ENCODE results near the gene GPR108. TPM values are rescaled to one million over a fixed set of nuclear protein-coding genes. Genes with fewer than 3 reads are reported as not detected.
"Not testable (repeated sequence)": the region's sequence is repeated elsewhere in the genome, so short reads cannot be mapped to it uniquely, and the experiment has no call there.

The GPR108 gene
- total RNA-seq, 1 donor from 2014 or later = 51.4 TPM

DNA sequence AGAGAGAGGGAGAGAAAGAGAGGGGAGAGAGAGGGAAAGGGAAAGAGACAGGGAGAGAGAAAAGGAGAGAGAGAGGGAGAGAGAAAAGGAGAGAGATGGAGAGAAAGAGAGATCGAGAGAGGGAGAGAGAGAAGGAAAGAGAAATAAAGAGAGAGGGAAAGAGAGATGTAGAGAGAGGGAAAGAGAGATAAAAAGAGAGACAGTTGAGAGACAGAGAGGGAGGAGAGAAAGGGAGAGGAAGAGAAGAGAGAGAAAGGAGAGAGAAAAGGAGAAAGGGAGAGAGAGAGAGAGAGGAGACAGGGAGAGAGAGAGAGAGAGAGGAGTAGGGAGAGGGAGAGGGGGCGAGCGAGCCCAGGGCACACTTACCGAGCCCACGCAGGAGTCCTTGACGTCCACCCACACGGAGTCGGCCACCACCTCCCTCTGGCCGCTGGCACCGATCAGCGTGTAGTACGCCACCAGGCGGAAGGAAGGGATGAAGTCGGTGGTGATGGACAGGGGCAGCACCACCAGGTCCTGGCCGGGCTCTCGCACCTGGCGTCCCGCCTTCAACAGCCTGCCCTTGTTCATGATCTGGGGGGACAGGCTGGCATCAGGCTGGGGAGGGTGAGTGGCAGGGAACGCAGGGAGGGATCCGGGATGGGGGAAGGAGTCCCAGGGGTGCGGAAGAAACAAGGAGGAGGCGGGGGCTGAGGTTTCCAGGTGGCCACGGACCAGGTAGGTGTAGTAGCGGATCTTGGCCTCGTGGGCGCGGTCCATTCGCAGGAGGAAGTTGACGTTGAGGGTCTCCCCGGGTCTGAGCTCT lies 26.9 kb downstream of the GPR108 start:
- Mint-ChIP-seq H3K4me1 (no peaks in the 10 kb centered on the region), H3K27ac (no peak overlapping the region), H3K36me3 (no peaks in the 10 kb centered on the region), H3K4me3 (no peak overlapping the region), H3K27me3 (ENCODE audit: low read depth) (peaks cover 58% of the 10 kb centered on the region), H3K9me3 (no peaks in the 10 kb centered on the region)
- DNase-seq (ENCODE audit: low spot score in 2 of 2, unreplicated experiment in 2 of 2) = no peak
- TF ChIP-seq, protein P1, sequence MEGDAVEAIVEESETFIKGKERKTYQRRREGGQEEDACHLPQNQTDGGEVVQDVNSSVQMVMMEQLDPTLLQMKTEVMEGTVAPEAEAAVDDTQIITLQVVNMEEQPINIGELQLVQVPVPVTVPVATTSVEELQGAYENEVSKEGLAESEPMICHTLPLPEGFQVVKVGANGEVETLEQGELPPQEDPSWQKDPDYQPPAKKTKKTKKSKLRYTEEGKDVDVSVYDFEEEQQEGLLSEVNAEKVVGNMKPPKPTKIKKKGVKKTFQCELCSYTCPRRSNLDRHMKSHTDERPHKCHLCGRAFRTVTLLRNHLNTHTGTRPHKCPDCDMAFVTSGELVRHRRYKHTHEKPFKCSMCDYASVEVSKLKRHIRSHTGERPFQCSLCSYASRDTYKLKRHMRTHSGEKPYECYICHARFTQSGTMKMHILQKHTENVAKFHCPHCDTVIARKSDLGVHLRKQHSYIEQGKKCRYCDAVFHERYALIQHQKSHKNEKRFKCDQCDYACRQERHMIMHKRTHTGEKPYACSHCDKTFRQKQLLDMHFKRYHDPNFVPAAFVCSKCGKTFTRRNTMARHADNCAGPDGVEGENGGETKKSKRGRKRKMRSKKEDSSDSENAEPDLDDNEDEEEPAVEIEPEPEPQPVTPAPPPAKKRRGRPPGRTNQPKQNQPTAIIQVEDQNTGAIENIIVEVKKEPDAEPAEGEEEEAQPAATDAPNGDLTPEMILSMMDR (IDR thresholded peaks at IDR 0.05; ENCODE audit: unreplicated experiment) = no peak

DNA sequence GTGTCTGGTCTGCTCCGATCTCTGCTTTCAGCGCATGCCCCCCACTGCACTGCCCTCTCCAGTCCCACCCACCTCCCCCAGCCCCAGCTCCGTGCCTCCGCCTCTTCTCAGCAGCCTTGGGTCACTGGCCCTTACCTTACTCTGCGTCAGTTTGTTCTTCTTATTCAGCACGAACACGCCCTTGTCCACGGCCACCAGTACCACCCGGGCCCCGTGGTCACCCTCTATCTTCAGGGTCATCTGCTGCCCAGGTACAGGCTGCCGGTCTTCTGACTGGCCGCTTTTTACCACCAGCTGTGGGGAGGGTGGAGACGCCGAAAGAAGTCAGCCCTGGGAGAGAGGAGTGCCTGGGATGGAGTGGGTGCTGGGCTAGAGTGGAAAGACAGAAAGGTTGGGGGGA lies 27.8 kb downstream of the GPR108 start:
- TF ChIP-seq, protein P1 (IDR thresholded peaks at IDR 0.05; ENCODE audit: unreplicated experiment) = no peak
- H3K27me3 Mint-ChIP-seq (ENCODE audit: low read depth) = peaks cover 58% of the 10 kb centered on the region
- H3K9me3 Mint-ChIP-seq = no peaks in the 10 kb centered on the region
- no peaks in the 10 kb centered on the region for H3K4me1 Mint-ChIP-seq
- H3K36me3 Mint-ChIP-seq = no peaks in the 10 kb centered on the region
- H3K4me3 Mint-ChIP-seq = no peak overlapping the region
- no peak for DNase-seq (ENCODE audit: low spot score in 2 of 2, unreplicated experiment in 2 of 2)
- no peak overlapping the region for H3K27ac Mint-ChIP-seq

DNA sequence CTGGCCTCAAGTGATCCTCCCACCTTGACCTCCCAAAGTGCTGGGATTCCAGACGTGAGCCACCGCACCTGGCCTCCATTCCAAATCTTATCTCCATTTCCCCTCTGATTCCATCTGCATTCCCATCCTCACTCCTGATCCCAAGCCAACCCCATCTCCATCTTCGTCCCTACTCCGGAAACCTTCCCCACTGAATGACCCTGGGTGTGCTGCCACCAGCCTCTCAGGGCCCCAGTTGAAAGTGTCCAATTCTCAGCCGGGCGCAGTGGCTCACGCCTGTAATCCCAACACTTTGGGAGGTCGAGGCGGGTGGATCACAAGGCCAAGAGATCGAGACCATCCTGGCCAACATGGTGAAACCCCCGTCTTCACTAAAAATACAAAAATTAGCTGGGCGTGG lies 28.5 kb downstream of the GPR108 start:
- peaks cover 52% of the 10 kb centered on the region for H3K27me3 Mint-ChIP-seq (ENCODE audit: low read depth)
- not testable (repeated sequence) for H3K27ac Mint-ChIP-seq; H3K4me3 Mint-ChIP-seq; DNase-seq (ENCODE audit: low spot score in 2 of 2, unreplicated experiment in 2 of 2); H3K36me3 Mint-ChIP-seq; H3K4me1 Mint-ChIP-seq; H3K9me3 Mint-ChIP-seq

DNA sequence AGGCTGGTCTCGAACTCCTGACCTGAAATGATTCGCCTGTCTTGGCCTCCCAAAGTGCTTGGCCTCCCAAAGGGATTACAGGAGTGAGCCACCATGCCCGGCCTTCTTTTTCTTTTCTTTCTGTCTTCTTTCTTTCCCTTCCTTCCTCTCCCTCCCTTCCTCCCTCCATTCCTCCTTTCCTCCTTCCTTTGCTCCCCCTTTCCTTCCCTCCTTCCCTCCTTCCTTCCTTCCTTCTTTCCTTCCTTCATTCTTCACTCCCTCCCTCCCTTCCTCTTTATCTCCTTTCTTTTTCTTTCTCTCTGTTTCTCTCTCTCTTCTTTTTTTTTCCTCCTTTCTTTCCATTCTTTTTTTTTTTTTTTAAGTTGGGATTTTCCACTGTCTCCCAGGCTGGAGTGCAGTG lies 29.0 kb downstream of the GPR108 start:
- TF ChIP-seq, protein P1 (IDR thresholded peaks at IDR 0.05; ENCODE audit: unreplicated experiment) = no peak

DNA sequence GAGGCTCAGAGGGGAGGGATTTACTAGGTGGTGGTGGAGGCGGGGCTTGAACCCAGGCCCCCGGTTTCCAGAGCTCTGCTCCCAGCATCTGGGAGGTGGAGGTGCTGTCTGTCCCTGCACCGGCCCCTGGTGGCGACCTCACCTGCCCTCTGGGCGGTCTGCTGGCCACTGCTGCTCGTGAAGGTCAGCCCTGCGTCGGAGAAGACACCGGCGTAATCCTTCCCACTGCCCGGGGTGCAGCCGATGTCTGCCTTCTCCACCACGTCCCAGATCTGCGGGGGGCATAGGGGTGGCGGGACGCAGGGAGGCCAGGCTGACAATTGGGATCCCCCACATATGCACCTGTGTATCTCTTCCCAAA lies 29.7 kb downstream of the GPR108 start:
- no peak overlapping the region for H3K27ac Mint-ChIP-seq
- no peak overlapping the region for H3K4me3 Mint-ChIP-seq
- H3K36me3 Mint-ChIP-seq = no peaks in the 10 kb centered on the region
- no peaks in the 10 kb centered on the region for H3K4me1 Mint-ChIP-seq
- TF ChIP-seq, protein P1 (IDR thresholded peaks at IDR 0.05; ENCODE audit: unreplicated experiment) = no peak
- peaks cover 49% of the 10 kb centered on the region for H3K27me3 Mint-ChIP-seq (ENCODE audit: low read depth)
- DNase-seq (ENCODE audit: low spot score in 2 of 2, unreplicated experiment in 2 of 2) = no peak
- no peaks in the 10 kb centered on the region for H3K9me3 Mint-ChIP-seq

More for the DNA sequence above, 29.0 kb downstream of the GPR108 start:
- H3K27ac Mint-ChIP-seq = no peak overlapping the region
- no peak for DNase-seq (ENCODE audit: low spot score in 2 of 2, unreplicated experiment in 2 of 2)
- peaks cover 52% of the 10 kb centered on the region for H3K27me3 Mint-ChIP-seq (ENCODE audit: low read depth)
- H3K9me3 Mint-ChIP-seq = no peaks in the 10 kb centered on the region
- H3K4me1 Mint-ChIP-seq = no peaks in the 10 kb centered on the region
- H3K4me3 Mint-ChIP-seq = no peak overlapping the region
- no peaks in the 10 kb centered on the region for H3K36me3 Mint-ChIP-seq

DNA sequence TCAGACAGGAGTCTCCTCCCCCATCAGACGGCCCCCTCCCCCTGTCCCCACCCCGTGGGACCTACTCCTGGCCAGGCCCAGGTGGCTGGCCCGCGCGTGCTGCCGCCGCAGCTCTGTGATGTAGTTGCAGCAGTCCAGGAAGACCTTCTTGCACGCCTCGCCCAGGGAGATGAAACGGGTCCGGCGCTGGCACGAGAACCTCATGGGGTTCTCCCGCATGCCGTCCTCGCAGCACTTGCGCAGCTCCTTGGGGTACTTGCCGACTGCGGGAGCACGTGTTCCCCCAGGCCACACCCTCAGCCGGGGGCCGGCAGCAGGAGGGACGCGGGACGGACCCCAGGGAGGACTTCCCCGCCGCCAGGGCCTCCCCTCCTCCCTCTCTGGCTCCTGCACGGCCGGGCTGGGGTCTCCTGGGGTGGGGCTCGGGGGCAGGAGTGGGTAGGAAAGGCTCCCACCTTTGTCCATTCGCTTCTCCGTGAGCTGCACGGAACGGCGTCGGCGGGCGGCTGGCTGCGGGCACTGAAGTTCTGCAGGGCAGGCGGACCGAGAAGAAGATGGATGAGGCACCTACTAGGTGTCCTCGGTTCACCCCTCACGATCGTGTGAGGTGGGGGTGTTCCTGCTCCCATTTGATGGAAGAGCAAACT lies 30.2 kb downstream of the GPR108 start:
- TF ChIP-seq, protein P1 (IDR thresholded peaks at IDR 0.05; ENCODE audit: unreplicated experiment) = no peak
- H3K9me3 Mint-ChIP-seq = no peaks in the 10 kb centered on the region
- H3K27ac Mint-ChIP-seq = no peak overlapping the region
- H3K36me3 Mint-ChIP-seq = no peaks in the 10 kb centered on the region
- no peak overlapping the region for H3K4me3 Mint-ChIP-seq
- peaks cover 44% of the 10 kb centered on the region for H3K27me3 Mint-ChIP-seq (ENCODE audit: low read depth)
- no peaks in the 10 kb centered on the region for H3K4me1 Mint-ChIP-seq
- DNase-seq (ENCODE audit: low spot score in 2 of 2, unreplicated experiment in 2 of 2) = no peak
